ENCODE data around the gene GABBR2. TPM values are rescaled to one million over a fixed set of nuclear protein-coding genes. Genes with fewer than 3 reads are reported as not detected.

The GABBR2 gene
- total RNA-seq, 2 donors from 2014 or later, result 1.2 to 1.3 TPM

DNA sequence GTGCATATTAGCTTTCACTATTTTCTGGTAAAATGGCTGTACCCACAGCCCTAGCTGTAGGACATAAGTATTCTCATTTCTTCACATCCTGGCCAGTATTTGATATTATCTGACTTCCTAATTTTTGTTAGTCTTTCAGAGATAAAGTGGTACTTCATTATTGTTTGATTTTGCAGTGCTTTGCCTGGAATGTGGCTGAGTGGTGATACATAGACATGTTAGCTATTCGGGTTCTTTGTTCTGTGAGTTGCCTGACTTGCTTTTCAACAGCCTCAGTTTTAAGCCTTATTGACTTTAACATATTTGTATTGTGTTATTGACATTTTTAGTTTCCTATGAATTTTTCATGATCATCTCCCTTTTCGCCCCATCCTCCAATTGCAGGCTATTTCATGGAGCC lies 161.1 kb downstream of the GABBR2 start:
- H3K36me3 ChIP-seq (ENCODE audit: control insufficient read depth, insufficient read depth, low read length), result no peaks in the 10 kb centered on the region
- Mint-ChIP-seq H3K36me3 (ENCODE audit: low read depth) (no peaks in the 10 kb centered on the region), H3K4me3 (no peak overlapping the region), H3K27me3 (ENCODE audit: insufficient read depth) (peaks cover 3% of the 10 kb centered on the region), H3K9me3 (no peaks in the 10 kb centered on the region), H3K4me1 (no peaks in the 10 kb centered on the region), H3K27ac (no peak overlapping the region)
- WGBS, 2 experiments (ENCODE audit: insufficient coverage in 1 of 2, insufficient read length in 1 of 2), result 90% methylated on average over 1 of the region's 2 CpGs; no CpG with 5 or more reads in 1 of the 2 experiments
- H3K9me3 ChIP-seq (ENCODE audit: control insufficient read depth, low read length), result no peaks in the 10 kb centered on the region
- H3K4me1 ChIP-seq (ENCODE audit: control insufficient read depth, insufficient read depth, low read length), result no peaks in the 10 kb centered on the region
- no peak for DNase-seq
- no peak overlapping the region for H3K4me3 ChIP-seq (ENCODE audit: low read length)
- TF ChIP-seq, protein P1, sequence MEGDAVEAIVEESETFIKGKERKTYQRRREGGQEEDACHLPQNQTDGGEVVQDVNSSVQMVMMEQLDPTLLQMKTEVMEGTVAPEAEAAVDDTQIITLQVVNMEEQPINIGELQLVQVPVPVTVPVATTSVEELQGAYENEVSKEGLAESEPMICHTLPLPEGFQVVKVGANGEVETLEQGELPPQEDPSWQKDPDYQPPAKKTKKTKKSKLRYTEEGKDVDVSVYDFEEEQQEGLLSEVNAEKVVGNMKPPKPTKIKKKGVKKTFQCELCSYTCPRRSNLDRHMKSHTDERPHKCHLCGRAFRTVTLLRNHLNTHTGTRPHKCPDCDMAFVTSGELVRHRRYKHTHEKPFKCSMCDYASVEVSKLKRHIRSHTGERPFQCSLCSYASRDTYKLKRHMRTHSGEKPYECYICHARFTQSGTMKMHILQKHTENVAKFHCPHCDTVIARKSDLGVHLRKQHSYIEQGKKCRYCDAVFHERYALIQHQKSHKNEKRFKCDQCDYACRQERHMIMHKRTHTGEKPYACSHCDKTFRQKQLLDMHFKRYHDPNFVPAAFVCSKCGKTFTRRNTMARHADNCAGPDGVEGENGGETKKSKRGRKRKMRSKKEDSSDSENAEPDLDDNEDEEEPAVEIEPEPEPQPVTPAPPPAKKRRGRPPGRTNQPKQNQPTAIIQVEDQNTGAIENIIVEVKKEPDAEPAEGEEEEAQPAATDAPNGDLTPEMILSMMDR (conservative IDR thresholded peaks at IDR 0.05), result no peak
- H3K27ac ChIP-seq (ENCODE audit: low read depth, low read length), result no peak overlapping the region
- H3K27me3 ChIP-seq (ENCODE audit: control insufficient read depth, insufficient read depth, low read length, poor library complexity, severe bottlenecking), result no peaks in the 10 kb centered on the region
- H3K9ac ChIP-seq (ENCODE audit: extremely low read depth, low read length, poor library complexity, severe bottlenecking), result no peak overlapping the region

DNA sequence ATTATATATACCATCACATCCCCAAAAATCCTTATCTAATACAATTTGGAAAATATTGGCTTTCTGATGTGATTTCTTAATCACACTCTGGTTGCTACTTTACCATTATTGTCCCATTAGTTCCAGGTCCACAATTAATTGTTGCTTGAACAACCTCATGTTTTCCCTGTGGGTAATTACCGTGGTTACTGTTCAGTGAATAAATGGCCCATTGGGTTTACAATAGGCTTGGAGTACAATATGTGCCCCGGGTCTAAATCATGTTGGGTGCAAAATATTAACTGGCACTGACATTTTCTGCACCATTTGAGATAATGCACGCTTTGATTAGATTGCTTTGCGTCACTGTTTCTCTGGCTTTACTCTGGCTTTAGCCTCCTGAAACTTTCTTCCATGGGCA lies 163.7 kb downstream of the GABBR2 start:
- Histone ChIP-seq H3K9ac (ENCODE audit: extremely low read depth, low read length, poor library complexity, severe bottlenecking) (no peak overlapping the region), H3K4me1 (ENCODE audit: control insufficient read depth, insufficient read depth, low read length) (no peaks in the 10 kb centered on the region), H3K9me3 (ENCODE audit: control insufficient read depth, low read length) (no peaks in the 10 kb centered on the region), H3K27ac (ENCODE audit: low read depth, low read length) (no peak overlapping the region), H3K36me3 (ENCODE audit: control insufficient read depth, insufficient read depth, low read length) (no peaks in the 10 kb centered on the region), H3K27me3 (ENCODE audit: control insufficient read depth, insufficient read depth, low read length, poor library complexity, severe bottlenecking) (no peaks in the 10 kb centered on the region), H3K4me3 (ENCODE audit: low read length) (no peak overlapping the region)
- Mint-ChIP-seq H3K4me3 (no peak overlapping the region), H3K4me1 (no peaks in the 10 kb centered on the region), H3K9me3 (no peaks in the 10 kb centered on the region), H3K27ac (no peak overlapping the region), H3K27me3 (ENCODE audit: insufficient read depth) (peaks cover 3% of the 10 kb centered on the region), H3K36me3 (ENCODE audit: low read depth) (no peaks in the 10 kb centered on the region)
- no peak for DNase-seq
- TF ChIP-seq, protein P1 (conservative IDR thresholded peaks at IDR 0.05), result no peak
- WGBS, 2 experiments (ENCODE audit: insufficient coverage in 1 of 2, insufficient read length in 1 of 2), result 83 to 90% methylated on average over 4 of the region's 4 CpGs

DNA sequence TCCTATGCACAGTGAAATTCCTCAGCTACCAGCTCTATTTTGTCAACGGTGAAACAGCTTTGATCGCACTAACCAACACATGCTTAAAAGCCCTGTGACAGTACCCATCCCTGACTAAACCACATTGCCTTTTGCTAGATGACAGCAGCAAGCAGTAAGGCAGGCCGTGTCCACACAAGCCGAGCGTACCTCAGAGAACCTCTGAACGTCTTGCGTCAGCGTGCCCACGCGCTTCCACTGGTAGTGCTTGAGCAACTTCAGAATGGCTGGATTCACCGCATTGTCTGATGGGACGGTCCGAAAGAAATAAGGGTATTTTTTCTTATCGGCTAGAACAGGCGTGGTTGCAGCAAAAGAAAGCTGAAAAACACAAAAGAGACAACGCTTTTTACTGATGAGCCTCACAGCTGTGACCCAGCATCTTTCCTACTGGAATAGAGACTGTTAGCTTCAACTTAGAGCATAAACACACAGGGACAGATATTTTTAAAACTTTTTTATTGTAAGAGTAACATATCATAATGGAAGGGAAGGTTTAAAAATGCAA lies 167.0 kb downstream of the GABBR2 start:
- TF ChIP-seq, protein P1 (conservative IDR thresholded peaks at IDR 0.05), result no peak
- H3K4me3 ChIP-seq (ENCODE audit: low read length), result no peak overlapping the region
- no peaks in the 10 kb centered on the region for H3K36me3 ChIP-seq (ENCODE audit: control insufficient read depth, insufficient read depth, low read length)
- no peak for DNase-seq
- no peak overlapping the region for H3K9ac ChIP-seq (ENCODE audit: extremely low read depth, low read length, poor library complexity, severe bottlenecking)
- H3K4me3 Mint-ChIP-seq, result no peak overlapping the region
- H3K36me3 Mint-ChIP-seq (ENCODE audit: low read depth), result no peaks in the 10 kb centered on the region
- H3K4me1 ChIP-seq (ENCODE audit: control insufficient read depth, insufficient read depth, low read length), result no peaks in the 10 kb centered on the region
- no peaks in the 10 kb centered on the region for H3K27me3 ChIP-seq (ENCODE audit: control insufficient read depth, insufficient read depth, low read length, poor library complexity, severe bottlenecking)
- H3K27me3 Mint-ChIP-seq (ENCODE audit: insufficient read depth), result peaks cover 3% of the 10 kb centered on the region
- no peak overlapping the region for H3K27ac ChIP-seq (ENCODE audit: low read depth, low read length)
- H3K4me1 Mint-ChIP-seq, result no peaks in the 10 kb centered on the region
- WGBS, 2 experiments (ENCODE audit: insufficient coverage in 1 of 2, insufficient read length in 1 of 2), result 93% methylated on average over 14 to 16 of the region's 16 CpGs
- H3K9me3 ChIP-seq (ENCODE audit: control insufficient read depth, low read length), result peaks cover 4% of the 10 kb centered on the region
- no peak overlapping the region for H3K27ac Mint-ChIP-seq
- no peaks in the 10 kb centered on the region for H3K9me3 Mint-ChIP-seq
